ENCODE measurements around the gene RFC3.

Gene RFC3

DNA sequence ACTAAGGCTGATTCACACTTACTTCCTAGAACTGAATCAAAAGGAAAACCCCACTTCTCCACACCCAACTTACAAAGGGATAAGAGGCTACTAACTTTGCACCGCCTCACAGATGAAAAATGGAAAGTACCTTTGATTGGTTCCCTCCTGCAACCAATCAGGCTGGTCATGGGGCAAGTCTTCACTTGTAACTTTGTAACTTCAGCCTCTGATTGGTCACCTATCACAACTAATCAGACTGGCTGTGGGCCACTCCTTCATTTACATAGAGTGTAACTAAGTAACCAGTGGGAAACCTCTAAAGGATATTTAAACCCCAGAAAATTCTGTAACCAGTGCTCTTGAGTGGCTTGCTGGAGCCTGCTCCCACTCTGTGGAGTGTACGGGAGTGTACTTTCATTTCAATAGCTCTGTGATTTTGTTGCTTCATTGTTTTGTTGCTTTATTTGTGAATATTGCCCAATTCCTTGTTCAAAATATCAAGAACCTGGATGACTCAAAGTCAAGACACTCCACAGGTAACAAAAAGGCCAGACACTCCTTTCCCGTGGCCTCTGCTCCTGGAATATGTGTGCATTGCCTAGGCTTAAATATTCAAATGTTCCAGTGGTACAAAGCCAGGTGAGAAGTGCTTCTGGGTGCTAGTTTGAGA lies 50.5 kb downstream of the RFC3 start:
- DNase-seq: no peak

DNA sequence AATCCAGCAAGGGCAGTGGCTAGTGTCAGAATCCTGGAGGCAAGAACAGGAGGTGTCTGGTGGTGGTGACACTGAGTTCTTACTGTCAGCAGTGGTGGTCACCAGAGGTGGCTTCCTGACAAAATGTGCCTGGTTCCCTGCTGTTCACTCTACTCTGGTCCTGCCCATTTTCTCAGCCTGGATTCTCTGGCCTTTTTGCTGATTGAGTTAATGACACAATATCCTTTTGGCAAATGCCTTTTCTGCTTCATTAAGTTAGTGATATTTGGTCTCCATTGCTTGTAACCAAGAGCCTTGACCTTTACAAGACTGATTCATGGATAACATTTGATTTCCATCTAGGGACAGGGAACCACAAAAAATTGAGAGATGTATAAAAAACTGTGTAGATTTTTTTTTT lies 51.1 kb downstream of the RFC3 start:
- no peak for DNase-seq

- no peak for DNase-seq
Observed at GRCh38 chr13:33870046-33870668, 52.2 kb downstream of the RFC3 start.

DNA sequence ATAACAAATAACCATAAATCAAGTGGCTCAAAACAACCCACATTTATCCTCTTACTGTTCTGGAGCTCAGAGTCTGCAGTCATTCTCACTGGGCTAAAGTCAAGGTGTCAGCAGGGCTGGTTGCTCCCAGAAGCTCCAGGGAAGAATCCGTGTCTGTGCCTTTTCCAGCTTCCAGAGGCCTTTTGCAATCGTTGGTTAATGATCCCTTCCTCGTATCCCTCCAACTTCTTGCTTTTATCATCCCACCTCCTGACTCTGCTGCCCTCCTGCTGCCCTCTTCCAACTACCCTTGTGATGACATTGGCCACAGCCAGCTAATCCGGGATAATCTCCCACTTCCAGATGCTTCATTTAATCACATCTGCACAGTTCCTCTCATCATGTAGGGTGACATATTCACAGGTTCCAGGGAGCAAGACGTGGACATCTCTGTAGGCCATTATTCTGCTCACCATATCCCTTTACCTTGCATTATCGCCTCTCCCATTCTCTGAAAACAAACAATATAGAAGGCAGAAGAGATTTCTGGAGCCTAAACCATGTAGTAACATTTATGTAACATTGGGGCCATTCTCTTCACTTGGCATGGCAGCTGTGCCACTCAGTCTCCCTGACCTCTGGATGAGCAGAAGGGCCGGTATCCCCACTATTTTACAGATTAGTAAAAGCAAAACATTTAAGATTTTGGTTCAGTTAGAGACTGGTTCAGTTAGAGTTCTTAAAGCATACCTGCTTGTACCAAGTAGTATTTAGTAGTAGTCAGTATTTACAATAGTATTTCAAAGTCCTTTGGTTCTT lies 53.5 kb downstream of the RFC3 start:
- DNase-seq: no peak

GRCh38 chr13:33872005-33872351 lies 54.0 kb downstream of the RFC3 start:
- DNase-seq: no peak

- DNase-seq: no peak
Observed at GRCh38 chr13:33873251-33873908, 55.4 kb downstream of the RFC3 start.

DNA sequence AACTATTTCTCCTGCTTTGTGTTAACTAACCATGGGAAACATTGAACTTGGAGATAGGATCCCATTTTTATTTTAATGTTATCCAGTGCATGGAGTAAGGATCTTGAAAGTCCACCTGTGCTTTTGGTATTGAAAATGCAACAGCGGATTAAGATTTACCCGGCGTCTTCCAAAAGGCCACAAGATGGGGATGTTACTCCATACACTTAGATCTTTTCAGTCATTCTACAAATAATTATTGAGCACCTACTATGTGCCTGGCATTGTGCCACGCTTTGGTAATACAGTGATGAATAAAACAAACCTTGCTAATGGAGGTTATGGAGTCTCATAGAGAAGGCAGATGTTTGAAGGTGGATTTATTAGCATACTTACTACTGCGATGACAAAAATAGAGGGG lies 56.9 kb downstream of the RFC3 start:
- no peak for DNase-seq

DNA sequence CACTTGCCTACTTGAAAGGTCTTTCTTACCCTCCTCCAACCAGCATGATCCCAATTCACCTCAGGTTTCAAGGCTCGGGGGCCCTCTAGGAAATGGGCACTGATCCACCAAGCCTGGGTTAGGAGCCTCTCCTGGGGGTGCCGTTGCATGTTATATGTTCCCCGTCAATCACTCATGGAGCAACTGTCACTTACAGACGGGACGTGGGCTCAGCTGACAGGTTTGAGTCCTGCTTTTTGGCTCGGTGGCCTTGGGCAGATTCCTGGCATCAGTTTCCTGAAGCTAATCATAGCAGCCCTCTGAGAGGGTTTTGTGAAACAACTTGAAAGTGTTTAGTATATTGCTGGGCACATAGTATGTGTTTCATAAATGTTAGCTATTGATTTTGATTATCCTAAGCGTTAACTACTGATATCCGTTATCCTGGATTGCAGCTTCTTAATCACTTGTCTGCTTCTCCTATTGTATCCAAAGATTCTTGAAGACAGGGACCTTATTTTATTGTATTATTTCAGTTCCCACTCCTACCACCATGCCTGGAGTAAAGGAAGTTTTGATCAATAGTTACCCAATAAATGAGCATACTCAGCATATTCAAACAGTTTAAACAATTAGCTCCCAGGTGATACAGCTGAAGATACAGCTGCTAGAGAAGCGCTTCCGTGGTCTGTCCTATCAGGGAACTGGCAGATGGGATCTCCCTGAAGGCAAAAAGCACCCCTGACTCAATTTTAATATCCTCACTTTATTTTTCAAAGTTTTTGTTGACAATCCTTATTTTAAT lies 57.9 kb downstream of the RFC3 start:
- DNase-seq: no peak

GRCh38 chr13:33876716-33877394 lies 58.9 kb downstream of the RFC3 start:
- no peak for DNase-seq

DNA sequence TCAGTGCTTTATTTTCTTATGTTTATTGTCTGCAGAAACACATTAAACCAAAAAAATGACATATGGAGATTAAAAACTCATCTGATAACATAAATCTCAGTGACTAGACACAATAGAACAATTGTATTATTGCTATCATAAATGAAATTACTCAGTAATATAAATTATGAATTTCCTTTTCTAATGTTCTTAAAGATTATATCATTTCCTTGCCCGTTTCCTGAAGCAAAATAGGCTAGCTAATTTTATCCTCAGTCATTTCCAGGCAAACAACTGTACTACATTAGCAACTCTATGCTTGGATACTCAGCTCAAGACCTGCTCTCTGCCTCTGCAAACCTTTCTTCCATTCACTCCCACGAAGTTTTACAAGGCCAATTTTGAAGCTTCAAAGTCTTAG lies 61.2 kb downstream of the RFC3 start:
- DNase-seq: no peak

DNA sequence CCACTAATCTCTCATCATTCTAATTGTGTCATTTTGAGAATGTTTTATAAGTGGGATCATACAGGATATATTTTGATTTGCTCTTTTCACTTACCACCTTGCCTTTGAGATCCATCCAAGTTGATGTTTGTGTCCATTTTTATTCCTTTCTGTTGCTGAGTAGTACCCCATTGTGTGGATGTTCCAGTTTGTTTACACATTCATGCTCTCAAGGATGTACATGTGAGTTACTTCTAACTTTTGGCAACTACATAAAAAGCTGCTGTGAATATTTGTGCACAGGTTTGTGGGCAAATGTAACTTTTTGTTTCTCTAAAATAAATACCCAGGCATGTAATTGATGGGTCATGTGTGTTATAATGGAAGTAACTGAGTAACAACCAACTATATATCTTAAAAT lies 64.9 kb downstream of the RFC3 start:
- no peak for DNase-seq

DNA sequence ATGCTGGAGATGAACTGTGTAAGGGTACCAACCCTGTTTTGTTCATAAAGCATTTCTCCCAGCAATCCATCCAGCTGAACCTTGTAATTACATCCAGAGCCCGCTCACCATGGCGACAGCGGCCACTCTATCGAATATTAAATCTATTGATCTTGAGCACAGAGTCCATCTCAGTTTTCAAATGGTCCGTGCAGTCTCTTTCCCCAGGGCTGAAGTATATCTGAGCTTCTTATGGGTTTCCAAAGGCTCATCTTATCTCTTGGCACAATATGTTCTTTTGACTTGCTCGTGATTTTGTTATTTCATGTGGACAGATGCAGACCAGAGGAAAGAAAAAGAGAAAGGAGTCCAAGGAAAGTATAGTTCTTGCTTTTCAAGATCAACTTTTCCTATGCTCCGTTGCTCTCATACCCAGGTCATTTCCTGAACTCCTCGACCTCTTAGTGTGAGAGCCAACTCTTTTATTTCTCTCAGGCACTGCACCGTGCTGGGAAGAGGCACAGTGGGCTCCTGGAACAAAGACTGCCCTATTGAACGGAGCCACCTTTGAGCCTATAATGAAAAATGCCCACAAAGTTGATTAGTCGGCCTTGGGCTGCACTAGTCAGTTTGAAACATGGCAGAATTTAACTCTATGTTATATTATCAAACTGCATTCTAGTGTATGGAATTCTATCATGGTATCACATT lies 66.7 kb downstream of the RFC3 start:
- DNase-seq: no peak

All from AML-193 (cell line).